Lung microvascular endothelial cell (primary cell): ENCODE data around the gene ENOX2. TPM values are rescaled to one million over a fixed set of nuclear protein-coding genes. Genes with fewer than 3 reads are reported as not detected.

Experiments used
- DNase-seq, 2 donors: peaks; one replicate each; pipeline versions ENCODE4 v3.0.0 to v3.0.0-alpha.2; 2010; ENCODE audit warnings: low read depth in 2 of 2
- total RNA-seq: library from RNA; depleted of rRNA; stranded (reverse); fragments of >200 nt; gene quantifications from 2 replicates; pipeline ENCODE4 v1.2.1, GENCODE V29; 2014

ENOX2 gene
- total RNA-seq, 1 donor from 2014 or later, result 8.3 TPM

DNA sequence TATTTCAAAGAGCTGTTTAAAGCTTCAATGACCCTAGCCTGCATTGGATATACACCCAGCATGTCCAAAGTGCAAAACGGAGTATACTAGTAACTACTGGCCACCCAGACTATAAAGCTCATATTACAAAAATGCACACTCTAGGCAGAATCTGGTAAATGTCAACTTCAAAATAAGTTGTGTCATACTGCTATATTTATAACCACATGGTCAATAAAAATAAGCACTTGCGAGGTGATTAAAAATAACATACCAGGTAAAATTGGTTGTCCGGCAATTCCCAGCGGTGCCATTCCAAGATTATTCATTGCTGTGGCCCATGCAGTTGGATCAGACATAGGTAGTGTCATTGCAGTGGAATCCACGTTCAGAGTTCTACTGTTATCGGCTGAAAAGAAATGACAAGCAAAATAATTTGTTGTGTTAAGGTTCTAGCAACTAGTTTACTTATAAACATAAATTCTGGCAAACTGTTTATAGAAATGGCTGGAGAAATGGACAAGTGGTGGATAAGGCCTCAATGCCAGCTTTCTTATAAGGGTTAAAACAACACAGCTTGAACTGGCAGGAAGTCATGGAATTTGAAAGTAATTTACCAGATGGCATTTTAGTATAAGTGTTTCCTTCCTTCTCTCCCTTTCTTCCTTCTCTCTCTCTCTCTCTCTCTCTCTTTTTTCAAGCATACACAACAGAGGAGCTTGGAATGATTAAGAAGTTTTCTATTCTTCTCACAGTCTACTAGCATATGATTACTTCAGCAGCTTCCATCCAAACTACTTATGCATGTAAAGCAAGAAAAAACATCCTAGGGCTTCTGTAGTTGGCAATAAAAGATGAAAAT, 199.9 kb downstream of the ENOX2 start:
- peak in 1 of 2 donors; percentile 3 for DNase-seq

DNA sequence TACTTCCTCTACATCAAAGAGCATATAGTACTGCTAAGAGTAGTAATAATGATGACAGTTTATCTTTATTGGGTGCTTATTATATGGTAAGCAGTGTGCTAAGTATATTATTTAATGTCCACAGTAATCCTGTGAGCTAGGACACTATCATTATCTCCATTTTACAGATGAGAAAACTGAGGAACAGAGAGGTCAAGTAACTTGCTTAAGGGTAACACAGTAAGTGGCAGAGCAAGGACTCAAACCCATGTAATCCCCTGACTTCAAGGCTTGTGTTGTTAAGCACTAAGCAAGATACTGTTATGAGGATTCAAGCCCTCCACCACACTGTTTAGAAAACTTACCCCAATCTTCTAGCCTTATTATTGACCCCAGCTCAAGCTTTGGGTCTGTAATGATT, 202.4 kb downstream of the ENOX2 start:
- no peak for DNase-seq

DNA sequence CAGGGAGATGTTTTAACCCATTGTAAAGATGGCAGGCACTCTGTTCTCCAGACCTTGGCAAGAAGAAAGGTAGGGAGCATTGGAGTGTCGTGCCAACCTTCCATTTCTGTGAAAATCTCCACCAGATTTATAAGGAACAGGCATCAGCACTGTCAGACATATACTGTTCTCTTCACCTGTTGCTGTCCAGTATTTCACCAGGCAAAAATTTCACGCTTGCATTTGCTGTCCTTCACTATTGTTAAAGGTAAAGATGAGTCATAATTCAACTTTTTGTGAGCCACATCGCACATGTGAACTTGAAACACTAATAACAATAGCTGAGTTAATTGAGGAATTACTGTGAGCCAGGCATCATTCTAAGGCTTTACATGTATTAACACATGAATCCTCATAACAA, 203.4 kb downstream of the ENOX2 start:
- no peak for DNase-seq

DNA sequence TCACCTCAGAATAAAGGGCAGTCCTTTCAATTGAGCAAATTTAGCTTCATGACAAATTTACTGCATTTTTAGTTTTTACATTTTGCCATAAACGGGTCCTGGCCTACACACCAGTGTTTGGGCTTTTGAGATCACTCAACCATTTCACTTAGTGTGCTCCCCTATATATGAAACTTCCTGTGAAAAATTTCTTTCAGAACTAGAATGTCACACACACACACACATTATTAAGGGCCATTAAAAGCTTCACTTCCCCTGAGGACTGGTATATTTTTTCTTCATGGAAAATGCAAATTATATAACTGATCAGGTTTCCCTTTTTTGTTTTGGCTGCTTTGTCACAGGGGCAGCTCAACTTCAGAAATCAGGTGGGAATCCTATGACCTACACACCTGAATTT, 206.5 kb downstream of the ENOX2 start:
- DNase-seq, result no peak

DNA sequence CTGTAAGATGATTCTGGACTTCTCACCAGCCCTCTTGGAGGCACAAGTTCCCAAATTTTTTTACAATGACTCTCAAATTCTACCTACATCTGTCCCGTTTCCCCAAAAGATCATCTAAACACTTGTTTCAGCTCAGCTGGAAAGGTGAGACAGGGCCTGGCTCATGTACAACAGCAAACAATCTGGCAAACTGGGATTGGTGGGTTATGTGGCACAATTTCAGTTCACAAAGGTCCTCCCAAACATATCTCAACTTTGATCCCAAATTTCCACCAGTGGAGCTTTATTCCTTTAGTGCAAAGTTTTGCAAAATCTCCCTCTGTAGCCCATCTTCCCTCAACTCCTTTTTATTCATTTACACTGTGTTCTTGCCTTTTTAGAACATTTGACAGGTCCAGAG, 207.1 kb downstream of the ENOX2 start:
- no peak for DNase-seq

DNA sequence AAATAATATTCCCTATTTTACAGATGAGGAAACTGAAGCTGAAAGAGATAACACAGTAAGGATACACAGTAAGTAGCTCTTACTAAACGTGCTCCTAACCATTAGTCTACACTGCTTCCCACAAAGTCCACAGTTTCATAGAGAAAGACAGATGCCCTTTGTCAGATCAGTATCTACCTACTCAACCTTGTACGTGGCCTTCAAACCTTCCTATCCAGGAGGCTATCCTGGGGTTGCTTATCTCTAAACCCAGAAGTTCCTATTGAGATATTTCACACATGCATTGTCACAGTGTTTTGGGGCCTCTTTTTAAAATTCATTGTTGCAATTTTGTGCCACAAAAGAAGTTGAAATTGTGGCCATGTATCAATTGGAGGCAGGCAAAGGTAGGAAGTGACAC, 208.0 kb downstream of the ENOX2 start:
- no peak for DNase-seq

DNA sequence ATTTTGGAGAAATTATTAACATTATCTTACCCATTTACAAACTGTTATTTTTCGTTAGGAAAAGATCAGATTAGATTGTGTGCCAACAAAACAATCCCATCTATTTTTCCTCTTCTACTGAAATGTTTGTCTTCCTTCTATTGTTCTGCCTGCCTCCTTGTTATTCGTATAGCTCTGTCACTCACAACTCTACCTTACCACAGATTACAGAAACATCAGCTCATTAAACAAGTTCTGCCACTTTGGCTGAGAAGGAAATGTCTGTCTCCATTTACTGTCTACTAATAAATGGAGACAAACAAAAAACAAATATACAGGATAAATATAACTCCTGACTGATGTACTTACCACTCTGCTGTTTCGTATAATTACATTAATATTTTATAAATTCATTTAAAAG, 211.4 kb downstream of the ENOX2 start:
- DNase-seq, result peak; percentile 16 to 33

DNA sequence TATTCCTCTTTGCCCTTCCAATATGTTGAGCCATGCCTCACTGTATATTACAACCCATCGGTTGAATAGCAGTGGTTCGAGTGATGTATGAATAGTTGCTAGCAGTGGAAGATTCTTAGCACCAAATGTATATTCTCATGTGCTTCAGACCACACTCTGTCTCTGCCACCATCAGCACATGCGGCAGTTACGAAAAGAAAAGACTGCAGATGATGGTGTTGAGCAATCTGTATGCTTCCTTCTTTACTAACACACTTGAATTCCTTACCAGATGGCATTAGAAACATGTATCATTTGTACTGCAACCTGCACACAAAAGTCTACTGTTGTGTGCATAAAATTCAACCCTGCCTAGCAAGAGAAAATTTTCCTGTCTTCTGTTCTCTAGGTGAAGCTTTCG, 214.6 kb downstream of the ENOX2 start:
- no peak for DNase-seq

DNA sequence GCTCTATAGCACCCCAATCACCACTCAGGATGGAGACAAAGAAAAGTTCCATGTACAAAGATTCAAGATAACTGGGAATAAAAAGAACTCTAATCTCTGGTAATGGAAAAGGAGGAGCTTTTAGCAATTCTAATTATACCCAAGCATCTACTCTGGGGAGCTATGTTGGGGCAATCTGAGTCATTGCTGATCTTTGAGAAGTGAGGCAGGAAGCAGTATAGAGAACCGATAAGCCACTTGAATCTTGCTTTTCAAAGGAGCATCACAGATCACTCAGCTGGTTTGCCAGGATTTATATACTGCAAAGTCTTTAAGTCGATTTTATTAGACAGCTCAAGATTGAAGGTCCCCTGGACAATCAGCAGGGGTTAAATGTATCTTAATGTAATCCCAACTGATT, 220.0 kb downstream of the ENOX2 start:
- no peak for DNase-seq

DNA sequence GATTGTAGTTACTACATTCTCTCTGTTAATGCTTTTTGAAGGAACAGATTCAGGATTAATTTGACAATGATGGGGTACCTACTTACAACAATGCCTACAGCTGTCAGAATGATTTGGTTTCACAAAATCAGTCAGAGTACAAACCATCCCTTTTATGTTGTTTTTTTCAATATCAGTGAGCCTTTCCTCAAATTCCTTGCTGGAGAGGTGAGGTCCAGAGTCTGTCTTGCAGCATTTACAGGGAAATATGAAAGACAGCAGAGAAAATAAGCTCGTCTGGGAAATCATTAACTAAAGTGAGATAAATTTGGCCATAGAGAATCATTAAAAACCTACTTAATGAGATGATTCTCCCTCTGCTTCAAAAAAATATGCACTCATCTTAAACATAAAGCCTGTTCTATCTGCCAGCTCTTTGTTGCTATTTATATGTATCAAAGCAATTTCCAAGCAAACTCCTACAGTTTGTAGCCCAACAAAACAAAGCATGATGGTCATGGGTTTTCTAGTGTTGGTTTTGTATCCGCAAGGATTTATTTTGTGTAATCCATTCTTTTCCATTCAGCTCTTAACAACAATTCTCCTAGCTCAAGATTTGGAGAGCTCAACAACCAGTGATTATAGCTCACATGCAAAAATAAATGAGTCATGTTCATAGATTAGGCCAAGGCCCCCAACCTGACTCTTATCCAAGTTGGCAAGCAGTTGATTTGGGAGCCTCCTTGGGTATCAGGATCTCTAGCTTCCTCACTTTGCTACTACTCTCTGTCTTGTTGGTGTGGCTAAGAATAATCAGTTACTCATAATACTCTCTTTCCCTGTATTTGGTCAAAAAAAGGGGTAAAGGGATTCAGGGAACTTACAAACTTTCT, 222.6 kb downstream of the ENOX2 start:
- DNase-seq, result no peak

- DNase-seq, result peak; percentile 30 to 79
Measured at GRCh38 chrX:130676861-130677260, 226.1 kb downstream of the ENOX2 start.

DNA sequence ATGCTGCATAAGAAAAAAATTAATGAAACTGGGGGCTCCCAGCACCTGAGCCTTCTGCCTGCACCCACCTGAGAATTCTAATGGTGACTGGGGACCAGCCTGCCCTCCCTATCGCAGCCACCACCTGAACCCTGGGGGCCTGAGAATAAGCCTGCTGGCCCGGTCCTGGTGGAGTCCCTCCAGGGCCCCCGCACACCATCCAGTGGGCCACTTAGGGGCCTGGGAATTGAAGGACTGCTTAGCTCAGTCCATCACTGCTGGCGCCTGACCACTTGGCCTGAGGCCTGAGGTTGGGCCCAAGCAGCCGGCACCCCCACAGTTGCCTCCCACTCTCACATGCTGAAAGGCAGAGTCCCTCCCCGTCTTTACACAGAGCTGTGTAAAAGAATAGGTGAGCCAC, 230.8 kb downstream of the ENOX2 start:
- no peak for DNase-seq

- DNase-seq, result no peak
Measured at GRCh38 chrX:130669233-130669632, 233.8 kb downstream of the ENOX2 start.

DNA sequence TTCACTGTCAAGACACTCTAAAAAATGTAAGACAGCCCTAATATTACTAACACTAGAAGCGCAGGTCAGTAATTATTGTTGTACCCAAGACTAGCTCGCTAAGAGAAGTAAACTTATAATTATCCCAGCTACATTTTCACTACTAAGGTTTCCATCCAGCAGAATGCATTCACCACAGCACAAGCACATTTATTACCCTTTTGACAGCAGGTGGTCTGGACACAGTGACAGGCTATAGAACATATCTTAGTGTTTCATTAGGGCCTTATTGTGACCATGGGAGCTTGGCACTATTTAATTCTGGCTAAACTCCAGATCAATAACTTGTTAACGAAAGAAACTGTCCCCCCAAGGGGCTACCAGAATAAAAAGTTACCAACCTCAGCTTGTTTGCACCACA, 237.7 kb downstream of the ENOX2 start:
- no peak for DNase-seq

DNA sequence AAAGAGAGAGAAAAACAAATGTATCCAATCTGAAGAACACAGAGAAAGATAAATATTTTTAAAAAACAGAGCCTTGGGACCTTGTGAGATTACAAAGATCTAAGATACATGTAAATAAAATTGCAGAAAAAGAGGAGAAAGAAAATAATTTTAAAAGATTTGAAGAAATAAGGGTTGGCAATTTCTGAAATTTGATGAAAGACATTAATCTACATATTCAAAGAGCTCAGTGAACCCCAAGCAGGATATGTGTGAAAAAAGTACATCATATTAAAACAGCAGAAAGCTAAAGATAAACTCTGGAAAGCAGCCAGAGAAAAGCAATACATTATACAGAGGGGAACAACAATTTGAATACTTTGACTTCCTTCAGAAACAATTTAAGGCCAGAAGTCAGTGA, 244.7 kb downstream of the ENOX2 start:
- DNase-seq, result peak; percentile 3 to 24

- no peak for DNase-seq
Measured at GRCh38 chrX:130654409-130654950, 248.5 kb downstream of the ENOX2 start.

DNA sequence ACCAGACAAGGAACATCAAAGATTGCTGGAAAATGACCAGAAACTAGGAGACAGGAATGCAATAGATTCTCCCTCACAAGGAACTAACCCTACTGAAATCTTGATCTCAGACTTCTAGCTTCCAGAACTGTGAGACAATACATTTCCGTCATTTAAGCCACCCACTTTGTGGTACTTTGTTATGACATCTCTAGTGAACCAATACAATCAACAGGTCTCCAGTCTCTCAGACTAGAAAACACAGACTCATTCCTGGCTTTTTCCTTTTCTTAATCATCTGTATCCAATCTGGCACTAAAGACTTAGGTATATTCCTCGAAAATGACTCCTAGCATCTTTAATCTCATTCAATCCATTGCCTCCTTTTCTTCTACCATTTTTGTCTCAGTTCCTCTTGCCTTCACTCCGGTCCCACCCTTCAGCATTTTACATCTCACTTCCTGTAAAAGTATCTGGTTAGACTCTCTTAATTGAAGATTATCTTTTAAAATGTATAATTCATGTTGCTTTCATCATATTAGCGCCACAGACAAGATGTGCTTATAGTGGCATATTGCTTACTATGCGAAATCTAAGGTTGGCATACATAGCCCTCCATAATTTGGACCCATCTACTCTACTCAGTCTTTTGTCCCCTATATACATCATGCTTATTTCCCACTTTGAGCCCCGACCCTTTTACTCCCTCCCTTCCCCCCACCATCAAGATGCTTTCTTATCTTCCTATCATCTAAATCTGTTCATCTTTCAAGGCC, 250.0 kb downstream of the ENOX2 start:
- no peak for DNase-seq

GRCh38 chrX:130649738-130650137, 253.3 kb downstream of the ENOX2 start:
- DNase-seq, result no peak

GRCh38 chrX:130647468-130647867, 255.5 kb downstream of the ENOX2 start:
- no peak for DNase-seq

GRCh38 chrX:130645955-130646583, 256.9 kb downstream of the ENOX2 start:
- DNase-seq, result no peak

GRCh38 chrX:130637591-130637990, 265.4 kb downstream of the ENOX2 start:
- peak in 1 of 2 donors; percentile 3 for DNase-seq
